ENCODE measurements around the gene BMPR1A.

The BMPR1A gene

DNA sequence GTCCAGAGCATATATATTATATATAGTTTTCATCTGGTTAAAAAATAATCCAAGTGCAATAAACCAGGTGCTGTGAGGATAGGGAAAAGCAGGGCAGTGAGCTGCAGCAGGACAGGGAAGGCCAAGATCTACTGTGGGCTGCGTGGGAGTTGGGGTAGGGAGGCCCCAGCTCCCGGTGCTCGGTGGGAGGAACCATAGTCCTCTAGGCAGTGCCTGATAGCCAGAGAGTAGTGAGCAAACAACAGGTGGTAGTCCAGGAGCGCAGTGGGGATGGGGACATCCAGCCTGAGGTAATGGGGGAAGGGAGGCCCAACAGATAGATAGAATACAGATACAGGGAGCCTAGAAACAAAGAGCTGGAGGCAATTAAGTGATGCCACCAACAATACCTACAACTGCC lies 4.1 kb upstream of the BMPR1A start:
- Histone ChIP-seq H3K27ac (ENCODE audit: low read depth, low read length) (no peak overlapping the region), H3K4me1 (ENCODE audit: control insufficient read depth, insufficient read depth, low read length) (peaks cover 29% of the 10 kb centered on the region), H3K27me3 (ENCODE audit: control insufficient read depth, insufficient read depth, low read length) (no peaks in the 10 kb centered on the region), H3K36me3 (ENCODE audit: control insufficient read depth, insufficient read depth, low read length) (no peaks in the 10 kb centered on the region; the same call in 1 of the 2 replicates), H3K9ac (ENCODE audit: low read length) (no peak overlapping the region), H3K4me3 (ENCODE audit: low read depth, low read length) (no peak overlapping the region), H3K9me3 (ENCODE audit: control insufficient read depth, insufficient read depth, low read depth, low read length) (no peaks in the 10 kb centered on the region)

- H3K9me3 ChIP-seq (ENCODE audit: control insufficient read depth, insufficient read depth, low read depth, low read length), result no peaks in the 10 kb centered on the region
- no peaks in the 10 kb centered on the region for H3K27me3 ChIP-seq (ENCODE audit: control insufficient read depth, insufficient read depth, low read length)
- no peak overlapping the region for H3K9ac ChIP-seq (ENCODE audit: low read length)
- peaks cover 29% of the 10 kb centered on the region for H3K4me1 ChIP-seq (ENCODE audit: control insufficient read depth, insufficient read depth, low read length)
- H3K4me3 ChIP-seq (ENCODE audit: low read depth, low read length), result no peak overlapping the region
- no peak overlapping the region for H3K27ac ChIP-seq (ENCODE audit: low read depth, low read length)
- H3K36me3 ChIP-seq (ENCODE audit: control insufficient read depth, insufficient read depth, low read length), result no peaks in the 10 kb centered on the region; the same call in 1 of the 2 replicates
Observed at GRCh38 chr10:86753051-86753450, 3.4 kb upstream of the BMPR1A start.

DNA sequence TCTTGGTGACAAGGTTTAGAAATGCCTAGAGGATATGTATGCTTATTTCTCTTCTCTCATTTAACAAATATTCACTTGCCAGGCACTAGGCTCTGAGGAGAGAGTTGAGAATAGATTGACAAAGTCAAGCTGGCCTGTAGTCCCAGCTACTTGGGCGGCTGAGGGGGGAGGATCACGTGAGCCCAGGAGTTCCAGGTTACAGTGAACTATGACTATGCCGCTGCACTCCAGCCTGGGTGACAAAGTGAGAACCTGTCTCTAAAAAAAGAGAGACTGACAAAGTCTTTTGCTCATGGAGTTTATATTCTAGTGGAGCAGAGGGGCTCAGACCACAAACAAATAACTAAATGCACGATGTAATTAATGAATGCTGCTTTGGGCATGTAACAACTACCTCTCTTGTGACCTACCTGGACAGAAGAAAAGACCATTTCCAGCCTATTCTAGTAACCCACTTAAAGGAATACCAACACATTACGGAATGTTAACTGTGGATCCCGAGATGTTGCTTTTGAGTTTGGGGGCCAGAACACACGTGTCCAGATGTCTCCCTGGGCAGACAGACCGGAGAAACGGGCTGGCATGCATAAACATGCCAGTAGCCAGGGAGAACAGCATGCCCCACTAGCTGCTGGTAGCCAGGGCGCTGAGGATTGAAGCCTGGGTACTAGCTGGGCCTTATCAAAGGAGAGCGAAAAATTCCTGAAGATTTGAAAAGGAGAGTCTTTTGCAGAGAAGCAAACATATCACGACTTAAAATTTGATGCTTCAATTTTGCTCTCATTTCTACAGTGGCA lies 2.6 kb upstream of the BMPR1A start:
- no peaks in the 10 kb centered on the region for H3K27me3 ChIP-seq (ENCODE audit: control insufficient read depth, insufficient read depth, low read length)
- H3K27ac ChIP-seq (ENCODE audit: low read depth, low read length), result no peak overlapping the region

DNA sequence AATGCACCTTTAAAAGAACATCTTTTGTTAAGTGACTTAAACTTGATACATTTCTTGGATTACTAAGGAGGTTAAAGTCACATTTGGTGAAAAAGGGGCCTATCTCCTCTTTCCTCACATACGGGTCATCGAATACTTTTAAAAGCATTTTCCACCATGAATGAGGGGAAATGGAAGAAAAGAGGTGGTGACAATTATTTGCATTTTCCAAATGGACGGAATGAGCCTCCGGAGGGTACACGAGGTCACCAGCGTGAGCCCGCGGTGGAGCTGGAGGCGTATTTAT lies 1.0 kb upstream of the BMPR1A start:
- Histone ChIP-seq H3K4me1 (ENCODE audit: control insufficient read depth, insufficient read depth, low read length) (peaks cover 32% of the 10 kb centered on the region), H3K9ac (ENCODE audit: low read length) (peak overlapping the region; percentile 92), H3K4me3 (ENCODE audit: low read depth, low read length) (peak overlapping the region; percentile 77), H3K36me3 (ENCODE audit: control insufficient read depth, insufficient read depth, low read length) (no peaks in the 10 kb centered on the region; the same call in 1 of the 2 replicates), H3K9me3 (ENCODE audit: control insufficient read depth, insufficient read depth, low read depth, low read length) (no peaks in the 10 kb centered on the region), H3K27ac (ENCODE audit: low read depth, low read length) (peak overlapping the region; percentile 97), H3K27me3 (ENCODE audit: control insufficient read depth, insufficient read depth, low read length) (no peaks in the 10 kb centered on the region)

More for the DNA sequence above, 2.6 kb upstream of the BMPR1A start:
- Histone ChIP-seq H3K36me3 (ENCODE audit: control insufficient read depth, insufficient read depth, low read length) (no peaks in the 10 kb centered on the region; the same call in 1 of the 2 replicates), H3K4me1 (ENCODE audit: control insufficient read depth, insufficient read depth, low read length) (peaks cover 29% of the 10 kb centered on the region), H3K4me3 (ENCODE audit: low read depth, low read length) (peak overlapping the region; percentile 22; the same call in 1 of the 2 replicates), H3K9ac (ENCODE audit: low read length) (no peak overlapping the region), H3K9me3 (ENCODE audit: control insufficient read depth, insufficient read depth, low read depth, low read length) (no peaks in the 10 kb centered on the region)

DNA sequence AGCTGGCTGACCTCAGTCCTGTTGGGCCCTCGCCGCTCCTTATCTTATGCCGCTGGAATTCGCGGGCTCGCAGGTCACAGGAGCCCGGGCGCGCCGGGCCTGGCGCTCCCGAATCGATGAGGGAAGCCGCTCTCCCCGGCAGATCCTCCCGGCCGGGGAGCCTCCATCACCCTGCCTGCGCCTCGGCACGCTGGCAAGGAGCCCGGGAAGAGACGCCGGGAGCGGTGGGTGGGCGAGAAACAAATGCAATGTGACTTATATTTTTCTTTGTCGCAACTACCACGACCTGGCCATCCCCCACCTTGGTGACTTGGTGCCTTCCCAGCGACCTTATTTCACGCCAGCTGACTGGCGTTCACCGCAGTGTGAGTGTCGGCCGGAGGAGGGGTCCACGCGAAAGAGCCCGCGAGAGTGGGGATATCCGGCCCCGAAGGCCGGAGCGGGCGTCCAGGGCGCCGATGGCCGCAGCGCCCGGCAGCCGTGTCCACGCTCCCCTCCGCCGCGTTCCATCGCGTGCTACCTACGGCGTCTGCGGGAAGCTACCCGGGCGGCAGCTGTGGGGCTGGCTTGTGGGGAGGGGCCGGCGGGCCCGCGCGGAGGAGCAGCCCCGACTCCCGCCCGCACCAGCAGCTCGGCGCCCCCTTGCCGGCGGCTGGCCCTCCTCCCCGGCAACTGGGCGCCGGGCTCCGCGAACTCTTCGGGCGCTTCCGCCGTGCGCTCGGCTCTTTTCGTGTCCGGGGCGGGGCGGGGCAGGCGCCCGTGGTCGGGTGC lies 494 bp upstream of the BMPR1A start:
- Histone ChIP-seq H3K27me3 (ENCODE audit: control insufficient read depth, insufficient read depth, low read length) (no peaks in the 10 kb centered on the region), H3K9ac (ENCODE audit: low read length) (peak overlapping the region; percentile 92), H3K4me1 (ENCODE audit: control insufficient read depth, insufficient read depth, low read length) (peaks cover 37% of the 10 kb centered on the region), H3K4me3 (ENCODE audit: low read depth, low read length) (peak overlapping the region; percentile 77), H3K27ac (ENCODE audit: low read depth, low read length) (peak overlapping the region; percentile 97), H3K9me3 (ENCODE audit: control insufficient read depth, insufficient read depth, low read depth, low read length) (no peaks in the 10 kb centered on the region), H3K36me3 (ENCODE audit: control insufficient read depth, insufficient read depth, low read length) (peaks cover 5% of the 10 kb centered on the region; the same call in 1 of the 2 replicates)

DNA sequence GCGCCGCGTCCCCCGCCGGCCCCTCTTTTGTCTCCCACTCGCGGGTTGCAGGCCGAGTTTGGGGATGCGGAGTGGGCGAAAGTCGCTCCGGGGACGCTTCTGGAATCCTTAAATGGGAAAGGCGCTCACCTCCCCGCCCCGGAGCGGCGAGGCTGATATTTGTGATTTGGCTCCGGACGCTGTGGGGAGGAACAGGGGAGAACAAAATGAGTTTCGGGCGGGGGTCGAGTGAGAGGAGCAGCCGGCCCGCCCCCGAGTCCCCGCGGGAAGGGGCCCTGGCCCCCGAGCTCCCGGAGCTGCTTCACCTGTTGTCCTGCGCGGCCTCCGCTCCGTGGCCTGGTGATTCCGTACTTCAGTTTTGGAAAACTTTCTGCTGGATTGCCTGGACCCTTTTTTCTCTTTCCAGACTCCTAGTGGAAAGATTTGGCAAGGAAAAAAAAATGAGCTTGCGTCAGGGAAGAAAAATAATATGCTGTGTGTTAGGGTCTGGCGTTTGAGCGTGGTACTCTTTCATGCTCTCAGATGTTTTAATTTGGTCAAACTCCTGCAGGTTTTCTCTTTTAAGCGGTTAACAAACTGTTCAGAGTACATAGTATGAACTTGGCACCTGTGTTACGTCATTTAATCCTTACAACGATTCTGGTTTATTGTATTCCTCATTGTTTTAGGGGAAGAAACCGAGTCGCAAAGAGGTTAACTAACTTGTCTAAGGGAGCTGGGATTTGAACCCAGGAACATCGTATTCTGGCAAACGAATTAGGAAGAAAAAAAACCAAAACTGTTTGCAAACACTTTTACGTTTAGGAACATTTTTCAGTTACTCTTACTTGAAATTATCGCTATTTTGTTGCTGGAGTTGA lies 924 bp downstream of the BMPR1A start:
- H3K4me1 ChIP-seq (ENCODE audit: control insufficient read depth, insufficient read depth, low read length), result peaks cover 44% of the 10 kb centered on the region
- H3K4me3 ChIP-seq (ENCODE audit: low read depth, low read length), result peak overlapping the region; percentile 92
- H3K36me3 ChIP-seq (ENCODE audit: control insufficient read depth, insufficient read depth, low read length), result peaks cover 5% of the 10 kb centered on the region; the same call in 1 of the 2 replicates
- peak overlapping the region; percentile 81 for H3K27ac ChIP-seq (ENCODE audit: low read depth, low read length)
- H3K27me3 ChIP-seq (ENCODE audit: control insufficient read depth, insufficient read depth, low read length), result no peaks in the 10 kb centered on the region
- H3K9ac ChIP-seq (ENCODE audit: low read length), result peak overlapping the region; percentile 94
- no peaks in the 10 kb centered on the region for H3K9me3 ChIP-seq (ENCODE audit: control insufficient read depth, insufficient read depth, low read depth, low read length)

DNA sequence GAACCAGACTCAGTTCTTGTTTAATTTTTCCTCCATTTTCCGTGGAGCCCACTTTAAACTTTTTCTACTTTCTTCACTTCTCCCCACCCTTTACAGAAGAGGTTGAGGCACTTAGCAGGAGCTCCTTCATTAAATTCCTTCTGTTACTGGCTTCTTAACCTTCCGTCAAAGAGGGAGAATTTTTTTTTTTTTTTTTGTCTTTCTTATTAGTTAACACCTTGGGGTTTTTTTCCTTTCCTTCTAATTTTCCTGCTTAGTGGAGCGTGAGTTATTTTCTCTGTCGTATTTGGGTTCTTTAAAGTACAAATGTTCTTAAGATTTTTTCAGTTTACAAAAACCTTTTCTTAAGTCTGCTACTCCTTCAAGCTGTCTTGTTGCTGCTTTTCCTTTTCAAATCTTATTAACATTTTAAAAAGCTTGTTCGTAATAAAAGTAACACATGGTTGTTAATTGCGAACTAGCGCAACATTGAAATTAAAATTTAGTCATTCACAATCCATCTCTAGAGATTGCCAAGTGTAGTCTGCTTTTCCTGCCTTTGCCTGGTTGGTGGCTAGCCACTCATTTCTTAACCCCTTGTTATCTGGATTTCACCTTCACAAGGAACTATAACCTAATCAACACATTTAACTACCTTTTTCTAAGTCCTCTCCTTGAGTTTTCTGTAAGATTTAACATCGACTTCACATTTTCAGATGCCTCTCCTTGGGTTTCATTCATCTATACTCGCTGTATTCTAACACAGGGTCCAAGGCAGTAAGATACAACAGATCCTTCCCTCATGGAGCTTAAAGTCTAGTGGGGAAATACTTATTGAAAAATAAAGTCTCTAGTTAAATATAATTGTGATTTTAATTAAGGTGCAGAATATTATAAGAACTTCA lies 2.0 kb downstream of the BMPR1A start:
- Histone ChIP-seq H3K4me3 (ENCODE audit: low read depth, low read length) (peak overlapping the region; percentile 92), H3K4me1 (ENCODE audit: control insufficient read depth, insufficient read depth, low read length) (peaks cover 33% of the 10 kb centered on the region), H3K27me3 (ENCODE audit: control insufficient read depth, insufficient read depth, low read length) (no peaks in the 10 kb centered on the region), H3K27ac (ENCODE audit: low read depth, low read length) (peak overlapping the region; percentile 81; the same call in 1 of the 2 replicates), H3K36me3 (ENCODE audit: control insufficient read depth, insufficient read depth, low read length) (peaks cover 5% of the 10 kb centered on the region; the same call in 1 of the 2 replicates), H3K9ac (ENCODE audit: low read length) (peak overlapping the region; percentile 94), H3K9me3 (ENCODE audit: control insufficient read depth, insufficient read depth, low read depth, low read length) (no peaks in the 10 kb centered on the region)

DNA sequence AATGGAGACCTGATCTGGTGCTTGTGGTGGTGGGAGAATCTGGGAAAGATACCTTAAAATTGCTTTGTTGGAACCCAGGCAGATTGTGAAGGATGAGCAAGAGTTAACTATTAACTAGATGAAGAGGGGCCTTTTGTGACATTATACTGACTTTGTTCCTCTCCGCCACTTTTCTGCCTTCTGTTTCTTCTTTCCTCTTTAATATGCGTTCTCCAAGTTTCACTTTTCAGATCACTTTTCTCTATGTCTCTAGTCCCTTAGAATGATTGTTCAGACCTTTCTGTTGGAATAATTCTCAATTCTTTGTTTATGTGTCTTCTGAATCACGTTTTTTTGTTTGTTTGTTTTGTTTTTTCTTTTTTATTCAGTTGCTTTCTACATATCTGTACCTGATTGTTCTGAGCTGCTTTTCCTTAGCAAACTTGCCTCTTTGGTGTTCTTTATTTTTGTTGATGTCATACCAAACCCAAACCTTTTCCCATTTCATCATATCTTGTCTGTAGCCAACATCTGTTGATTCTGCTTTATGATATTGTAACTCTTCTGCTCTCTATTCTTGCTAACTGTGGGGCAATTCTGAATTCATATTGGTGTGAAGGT lies 2.8 kb downstream of the BMPR1A start:
- Histone ChIP-seq H3K9ac (ENCODE audit: low read length) (peak overlapping the region; percentile 94), H3K36me3 (ENCODE audit: control insufficient read depth, insufficient read depth, low read length) (peaks cover 5% of the 10 kb centered on the region; the same call in 1 of the 2 replicates), H3K27me3 (ENCODE audit: control insufficient read depth, insufficient read depth, low read length) (no peaks in the 10 kb centered on the region), H3K27ac (ENCODE audit: low read depth, low read length) (peak overlapping the region; percentile 4; the same call in 1 of the 2 replicates), H3K4me1 (ENCODE audit: control insufficient read depth, insufficient read depth, low read length) (peaks cover 27% of the 10 kb centered on the region), H3K4me3 (ENCODE audit: low read depth, low read length) (peak overlapping the region; percentile 92), H3K9me3 (ENCODE audit: control insufficient read depth, insufficient read depth, low read depth, low read length) (no peaks in the 10 kb centered on the region)

- Histone ChIP-seq H3K9ac (ENCODE audit: low read length) (no peak overlapping the region), H3K27ac (ENCODE audit: low read depth, low read length) (no peak overlapping the region), H3K9me3 (ENCODE audit: control insufficient read depth, insufficient read depth, low read depth, low read length) (no peaks in the 10 kb centered on the region), H3K27me3 (ENCODE audit: control insufficient read depth, insufficient read depth, low read length) (no peaks in the 10 kb centered on the region), H3K4me1 (ENCODE audit: control insufficient read depth, insufficient read depth, low read length) (peaks cover 40% of the 10 kb centered on the region), H3K4me3 (ENCODE audit: low read depth, low read length) (no peak overlapping the region), H3K36me3 (ENCODE audit: control insufficient read depth, insufficient read depth, low read length) (peaks cover 5% of the 10 kb centered on the region; the same call in 1 of the 2 replicates)
Observed at GRCh38 chr10:86763404-86763803, 7.0 kb downstream of the BMPR1A start.
